Endothelial cell (in vitro differentiated cells): ENCODE results near the gene DKK2. TPM values are rescaled to one million over a fixed set of nuclear protein-coding genes. Genes with fewer than 3 reads are reported as not detected.

Experiments used
- DNase-seq: peaks from one replicate; pipeline ENCODE4 v3.0.0; 2021; ENCODE audit warnings: low spot score
- H3K27ac Mint-ChIP-seq: one replicate; pipeline ENCODE4 v1.8.0; 2021; ENCODE audit warnings: mixed read lengths, inconsistent platforms; ENCODE audit not compliant: unreplicated experiment
- H3K27me3 Mint-ChIP-seq: one replicate; pipeline ENCODE4 v1.8.0; 2021; ENCODE audit warnings: mild to moderate bottlenecking, moderate library complexity, mixed read lengths, inconsistent platforms; ENCODE audit not compliant: unreplicated experiment
- H3K36me3 Mint-ChIP-seq: one replicate; pipeline ENCODE4 v1.8.0; 2021; ENCODE audit warnings: mild to moderate bottlenecking, low read depth, mixed read lengths, inconsistent platforms; ENCODE audit not compliant: unreplicated experiment
- H3K4me1 Mint-ChIP-seq: one replicate; pipeline ENCODE4 v1.8.0; 2021; ENCODE audit warnings: mild to moderate bottlenecking, mixed read lengths, inconsistent platforms; ENCODE audit not compliant: unreplicated experiment
- H3K4me3 Mint-ChIP-seq: one replicate; pipeline ENCODE4 v1.8.0; 2021; ENCODE audit warnings: mild to moderate bottlenecking, mixed read lengths, inconsistent platforms; ENCODE audit not compliant: unreplicated experiment
- H3K9me3 Mint-ChIP-seq: one replicate; pipeline ENCODE4 v1.8.0; 2021; ENCODE audit warnings: mixed read lengths, inconsistent platforms; ENCODE audit not compliant: unreplicated experiment
- CTCF ChIP-seq: fragments of 200-600 bp; sonication (generic); IDR thresholded peaks from one replicate; pipeline ENCODE4 v1.5.0; 2021; ENCODE audit warnings: antibody characterized with exemption; ENCODE audit not compliant: unreplicated experiment
- total RNA-seq: library from RNA; stranded (reverse); fragmentation: NEBNext Ultra II Directional; extraction: Animal tissue kit (Norgen Biotek cat#: 25700); gene quantifications from one replicate; pipeline ENCODE4 v1.2.1, GENCODE V29; 2021; ENCODE audit not compliant: unreplicated experiment

Gene DKK2
- total RNA-seq, 1 donor from 2014 or later = 8.0 TPM

- no peak overlapping the region for H3K27ac Mint-ChIP-seq
- H3K4me1 Mint-ChIP-seq = no peaks in the 10 kb centered on the region
- DNase-seq = no peak
- H3K4me3 Mint-ChIP-seq = no peak overlapping the region
- no peaks in the 10 kb centered on the region for H3K9me3 Mint-ChIP-seq
- TF ChIP-seq CTCF = no peak
- H3K36me3 Mint-ChIP-seq = no peaks in the 10 kb centered on the region
- peaks cover 3% of the 10 kb centered on the region for H3K27me3 Mint-ChIP-seq
Measured at GRCh38 chr4:106971636-106972035, 64.5 kb downstream of the DKK2 start.

GRCh38 chr4:106967892-106968291 lies 68.2 kb downstream of the DKK2 start:
- Mint-ChIP-seq H3K9me3 (no peaks in the 10 kb centered on the region), H3K36me3 (no peaks in the 10 kb centered on the region)

GRCh38 chr4:106953036-106953705 lies 82.9 kb downstream of the DKK2 start:
- H3K4me1 Mint-ChIP-seq = no peaks in the 10 kb centered on the region
- no peak for DNase-seq
- no peaks in the 10 kb centered on the region for H3K27me3 Mint-ChIP-seq
- H3K36me3 Mint-ChIP-seq = no peaks in the 10 kb centered on the region
- no peak overlapping the region for H3K27ac Mint-ChIP-seq
- no peak overlapping the region for H3K4me3 Mint-ChIP-seq
- no peak for TF ChIP-seq CTCF
- H3K9me3 Mint-ChIP-seq = no peaks in the 10 kb centered on the region

More at GRCh38 chr4:106967892-106968291, 68.2 kb downstream of the DKK2 start:
- Mint-ChIP-seq H3K27ac (no peak overlapping the region), H3K4me1 (no peaks in the 10 kb centered on the region), H3K27me3 (no peaks in the 10 kb centered on the region), H3K4me3 (no peak overlapping the region)
- DNase-seq = no peak
- no peak for TF ChIP-seq CTCF

GRCh38 chr4:106951891-106952290 lies 84.2 kb downstream of the DKK2 start:
- no peaks in the 10 kb centered on the region for H3K4me1 Mint-ChIP-seq
- no peaks in the 10 kb centered on the region for H3K27me3 Mint-ChIP-seq
- H3K27ac Mint-ChIP-seq = no peak overlapping the region
- no peak overlapping the region for H3K4me3 Mint-ChIP-seq
- TF ChIP-seq CTCF = no peak
- no peaks in the 10 kb centered on the region for H3K36me3 Mint-ChIP-seq
- no peaks in the 10 kb centered on the region for H3K9me3 Mint-ChIP-seq
- no peak for DNase-seq

GRCh38 chr4:106941841-106942240 lies 94.3 kb downstream of the DKK2 start:
- H3K36me3 Mint-ChIP-seq = no peaks in the 10 kb centered on the region
- no peaks in the 10 kb centered on the region for H3K9me3 Mint-ChIP-seq
- no peaks in the 10 kb centered on the region for H3K27me3 Mint-ChIP-seq
- TF ChIP-seq CTCF = no peak
- no peak for DNase-seq
- H3K4me1 Mint-ChIP-seq = no peaks in the 10 kb centered on the region
- no peak overlapping the region for H3K4me3 Mint-ChIP-seq
- H3K27ac Mint-ChIP-seq = no peak overlapping the region
